ENCODE results near the gene CCDC170. TPM values are rescaled to one million over a fixed set of nuclear protein-coding genes. Genes with fewer than 3 reads are reported as not detected.
A peak's percentile ranks its signal among the peaks of the same experiment; 100 is the strongest.

The CCDC170 gene
- total RNA-seq, 4 donors from 2014 or later = 0.35 to 1.7 (median 1.5) TPM; not detected in 1

GRCh38 chr6:151464702-151465101 is 29.1 kb upstream of the CCDC170 start:
- Histone ChIP-seq H3K27ac (no peak overlapping the region), H3K9me3 (no peaks in the 10 kb centered on the region), H3K4me3 (no peak overlapping the region), H3K27me3 (no peaks in the 10 kb centered on the region), H3K36me3 (peaks cover 0 to 46% (median 0%) of the 10 kb centered on the region in 3 donors), H3K4me1 (no peaks in the 10 kb centered on the region)
- no peak for TF ChIP-seq POLR2A (IDR thresholded peaks at IDR 0.05)
- TF ChIP-seq, protein P1, sequence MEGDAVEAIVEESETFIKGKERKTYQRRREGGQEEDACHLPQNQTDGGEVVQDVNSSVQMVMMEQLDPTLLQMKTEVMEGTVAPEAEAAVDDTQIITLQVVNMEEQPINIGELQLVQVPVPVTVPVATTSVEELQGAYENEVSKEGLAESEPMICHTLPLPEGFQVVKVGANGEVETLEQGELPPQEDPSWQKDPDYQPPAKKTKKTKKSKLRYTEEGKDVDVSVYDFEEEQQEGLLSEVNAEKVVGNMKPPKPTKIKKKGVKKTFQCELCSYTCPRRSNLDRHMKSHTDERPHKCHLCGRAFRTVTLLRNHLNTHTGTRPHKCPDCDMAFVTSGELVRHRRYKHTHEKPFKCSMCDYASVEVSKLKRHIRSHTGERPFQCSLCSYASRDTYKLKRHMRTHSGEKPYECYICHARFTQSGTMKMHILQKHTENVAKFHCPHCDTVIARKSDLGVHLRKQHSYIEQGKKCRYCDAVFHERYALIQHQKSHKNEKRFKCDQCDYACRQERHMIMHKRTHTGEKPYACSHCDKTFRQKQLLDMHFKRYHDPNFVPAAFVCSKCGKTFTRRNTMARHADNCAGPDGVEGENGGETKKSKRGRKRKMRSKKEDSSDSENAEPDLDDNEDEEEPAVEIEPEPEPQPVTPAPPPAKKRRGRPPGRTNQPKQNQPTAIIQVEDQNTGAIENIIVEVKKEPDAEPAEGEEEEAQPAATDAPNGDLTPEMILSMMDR (IDR thresholded peaks at IDR 0.05) = no peak
- DNase-seq = no peak

- DNase-seq = peak in 2 of 3 donors; percentile 30 to 69
- Histone ChIP-seq H3K4me1 (peaks cover 0 to 4% (median 0%) of the 10 kb centered on the region in 4 donors), H3K27me3 (no peaks in the 10 kb centered on the region), H3K4me3 (no peak overlapping the region), H3K27ac (no peak overlapping the region), H3K9me3 (no peaks in the 10 kb centered on the region), H3K36me3 (no peaks in the 10 kb centered on the region)
- TF ChIP-seq, protein P1 (IDR thresholded peaks at IDR 0.05) = peak; percentile 54 to 90 (median 79)
- no peak for TF ChIP-seq POLR2A (IDR thresholded peaks at IDR 0.05)
These were observed 17.9 kb upstream of the CCDC170 start for GRCh38 chr6:151475653-151476523.

- H3K27ac ChIP-seq = no peak overlapping the region
- H3K4me3 ChIP-seq = no peak overlapping the region
- TF ChIP-seq, protein P1 (IDR thresholded peaks at IDR 0.05) = no peak
- no peak for TF ChIP-seq POLR2A (IDR thresholded peaks at IDR 0.05)
- no peaks in the 10 kb centered on the region for H3K36me3 ChIP-seq
- DNase-seq = no peak
- H3K4me1 ChIP-seq = peaks cover 0 to 4% (median 0%) of the 10 kb centered on the region in 4 donors
- no peaks in the 10 kb centered on the region for H3K27me3 ChIP-seq
- H3K9me3 ChIP-seq = no peaks in the 10 kb centered on the region
These were observed 16.1 kb upstream of the CCDC170 start for GRCh38 chr6:151477726-151478125.

- no peaks in the 10 kb centered on the region for H3K36me3 ChIP-seq
- no peak overlapping the region for H3K4me3 ChIP-seq
- H3K27ac ChIP-seq = no peak overlapping the region
- H3K9me3 ChIP-seq = no peaks in the 10 kb centered on the region
- H3K27me3 ChIP-seq = no peaks in the 10 kb centered on the region
- peaks cover 0 to 4% (median 0%) of the 10 kb centered on the region in 4 donors for H3K4me1 ChIP-seq
- no peak for DNase-seq
- no peak for TF ChIP-seq POLR2A (IDR thresholded peaks at IDR 0.05)
- TF ChIP-seq, protein P1 (IDR thresholded peaks at IDR 0.05) = no peak
These were observed 15.1 kb upstream of the CCDC170 start for GRCh38 chr6:151478670-151479069.

DNA sequence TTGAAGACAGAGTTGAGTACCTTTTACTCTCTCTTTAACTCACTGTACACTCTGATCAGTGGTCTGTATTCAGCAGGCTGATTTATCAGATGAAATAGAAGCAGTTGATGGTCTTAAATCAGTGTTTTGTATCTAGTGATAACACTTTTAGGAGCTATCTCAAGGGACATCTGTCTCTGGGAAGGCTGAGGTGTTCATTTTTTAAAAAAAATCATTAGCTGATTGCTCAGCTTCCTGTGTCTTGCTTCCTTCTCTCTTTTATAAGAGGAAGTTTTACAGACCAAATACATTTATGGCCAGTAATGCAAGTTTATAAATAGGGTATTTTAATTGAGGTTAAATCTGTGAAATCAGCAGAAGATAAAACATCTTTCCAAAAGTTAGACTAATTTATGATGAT is 12.0 kb upstream of the CCDC170 start:
- no peak for DNase-seq
- H3K4me1 ChIP-seq = no peaks in the 10 kb centered on the region
- H3K27me3 ChIP-seq = no peaks in the 10 kb centered on the region
- TF ChIP-seq, protein P1 (IDR thresholded peaks at IDR 0.05) = no peak
- no peak for TF ChIP-seq POLR2A (IDR thresholded peaks at IDR 0.05)
- H3K9me3 ChIP-seq = no peaks in the 10 kb centered on the region
- no peak overlapping the region for H3K4me3 ChIP-seq
- no peaks in the 10 kb centered on the region for H3K36me3 ChIP-seq
- peak overlapping the region in 1 of 4 donors; percentile 21 for H3K27ac ChIP-seq

Data from Peyer's patch (tissue), 4 donors.